SH-SY5Y (cell line): ENCODE data around the gene SMOC1.

ENCODE experiments used
- GATA2 ChIP-seq: IDR thresholded peaks from 2 replicates; pipeline ENCODE4 v1.6.1; 2011; ENCODE audit warnings: mild to moderate bottlenecking, low read depth, low read length
- GATA3 ChIP-seq: IDR thresholded peaks from 2 replicates; pipeline ENCODE4 v1.6.1; 2011; ENCODE audit warnings: low read depth, mild to moderate bottlenecking, low read length, moderate library complexity

GRCh38 chr14:69989622-69990021 is 110.4 kb downstream of the SMOC1 start:
- no peak for TF ChIP-seq GATA3
- no peak for TF ChIP-seq GATA2
